Stomach (tissue), 4 donors: ENCODE results near the gene NEO1.

ENCODE experiments used
- EP300 ChIP-seq: sonication (generic); formaldehyde crosslinking; IDR thresholded peaks from one replicate; pipeline ENCODE4 v1.6.1; 2017; ENCODE audit warnings: antibody characterized with exemption
- POLR2A ChIP-seq, 4 donors: fragments of 450-650 bp; IDR thresholded peaks; one replicate each; pipeline ENCODE4 v1.6.1; 2016; ENCODE audit warnings: antibody characterized with exemption in 4 of 4, control low read depth in 2 of 4, mild to moderate bottlenecking in 1 of 4, moderate library complexity in 1 of 4
- POLR2AphosphoS5 ChIP-seq, 3 donors: sonication (generic); formaldehyde crosslinking; IDR thresholded peaks; one replicate each; pipeline ENCODE4 v1.6.1; 2016; ENCODE audit warnings: antibody characterized with exemption in 3 of 3
- TF ChIP-seq, protein P1 (sequence below), 7 experiments: fragments of 450-650 bp in 4 of 7; fragments of 200-600 bp in 3 of 7; sonication (generic) in 3 of 7; IDR thresholded peaks; one replicate each; pipeline ENCODE4 v1.5.1; 2016 to 2019; ENCODE audit warnings: antibody characterized with exemption in 7 of 7, control low read depth in 2 of 7, mild to moderate bottlenecking in 1 of 7

DNA sequence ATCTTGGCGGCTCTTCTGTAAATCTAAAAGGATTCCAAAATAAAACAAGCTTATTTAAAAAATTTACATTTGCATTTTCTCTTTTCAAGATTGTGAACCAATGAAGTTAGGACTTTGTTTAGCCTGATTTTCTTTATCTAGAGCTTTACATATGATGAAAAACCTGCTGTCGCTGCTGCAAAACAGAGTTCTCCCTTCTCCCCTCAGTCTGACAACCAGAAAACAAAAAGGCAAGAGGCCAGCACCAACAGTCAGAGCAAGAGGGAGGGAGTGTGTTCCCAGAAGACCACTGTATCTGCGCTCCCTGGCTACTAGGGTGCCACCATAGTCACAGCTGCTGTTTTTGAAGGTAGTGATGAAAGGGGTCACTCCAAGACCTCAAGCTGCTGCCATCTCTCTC lies 33.1 kb upstream of the NEO1 start:
- TF ChIP-seq, protein P1, sequence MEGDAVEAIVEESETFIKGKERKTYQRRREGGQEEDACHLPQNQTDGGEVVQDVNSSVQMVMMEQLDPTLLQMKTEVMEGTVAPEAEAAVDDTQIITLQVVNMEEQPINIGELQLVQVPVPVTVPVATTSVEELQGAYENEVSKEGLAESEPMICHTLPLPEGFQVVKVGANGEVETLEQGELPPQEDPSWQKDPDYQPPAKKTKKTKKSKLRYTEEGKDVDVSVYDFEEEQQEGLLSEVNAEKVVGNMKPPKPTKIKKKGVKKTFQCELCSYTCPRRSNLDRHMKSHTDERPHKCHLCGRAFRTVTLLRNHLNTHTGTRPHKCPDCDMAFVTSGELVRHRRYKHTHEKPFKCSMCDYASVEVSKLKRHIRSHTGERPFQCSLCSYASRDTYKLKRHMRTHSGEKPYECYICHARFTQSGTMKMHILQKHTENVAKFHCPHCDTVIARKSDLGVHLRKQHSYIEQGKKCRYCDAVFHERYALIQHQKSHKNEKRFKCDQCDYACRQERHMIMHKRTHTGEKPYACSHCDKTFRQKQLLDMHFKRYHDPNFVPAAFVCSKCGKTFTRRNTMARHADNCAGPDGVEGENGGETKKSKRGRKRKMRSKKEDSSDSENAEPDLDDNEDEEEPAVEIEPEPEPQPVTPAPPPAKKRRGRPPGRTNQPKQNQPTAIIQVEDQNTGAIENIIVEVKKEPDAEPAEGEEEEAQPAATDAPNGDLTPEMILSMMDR (IDR thresholded peaks at IDR 0.05): no peak
- TF ChIP-seq EP300: no peak
- no peak for TF ChIP-seq POLR2AphosphoS5 (IDR thresholded peaks at IDR 0.05)
- no peak for TF ChIP-seq POLR2A (IDR thresholded peaks at IDR 0.05)
